GM19043 (cell line): ENCODE data around the gene FCN1.

Experiments
- ATAC-seq: cut with Tn5 transposase; IDR thresholded peaks from one replicate; pipeline ENCODE4 v1.9.1; 2021; ENCODE audit warnings: low read depth; ENCODE audit not compliant: unreplicated experiment

FCN1 gene

DNA sequence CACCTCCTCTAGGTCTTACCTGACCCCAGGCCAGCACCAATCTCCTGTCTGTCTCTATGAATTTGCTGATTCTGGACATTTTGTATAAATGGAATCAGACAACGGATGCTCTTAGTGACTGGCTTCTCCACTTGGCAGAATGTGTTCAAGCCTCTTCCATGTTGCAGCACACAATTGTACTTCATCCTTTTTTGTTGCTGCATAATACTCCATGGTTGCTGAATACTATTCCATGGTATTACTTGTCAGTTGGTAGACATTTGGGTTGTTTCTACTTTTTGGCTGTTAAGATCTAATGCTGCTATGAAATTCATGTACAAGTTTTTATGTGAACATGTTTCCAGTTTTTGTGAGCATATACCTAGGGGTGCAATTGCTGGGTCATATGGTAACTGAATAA lies 34.3 kb upstream of the FCN1 start:
- no peak for ATAC-seq

DNA sequence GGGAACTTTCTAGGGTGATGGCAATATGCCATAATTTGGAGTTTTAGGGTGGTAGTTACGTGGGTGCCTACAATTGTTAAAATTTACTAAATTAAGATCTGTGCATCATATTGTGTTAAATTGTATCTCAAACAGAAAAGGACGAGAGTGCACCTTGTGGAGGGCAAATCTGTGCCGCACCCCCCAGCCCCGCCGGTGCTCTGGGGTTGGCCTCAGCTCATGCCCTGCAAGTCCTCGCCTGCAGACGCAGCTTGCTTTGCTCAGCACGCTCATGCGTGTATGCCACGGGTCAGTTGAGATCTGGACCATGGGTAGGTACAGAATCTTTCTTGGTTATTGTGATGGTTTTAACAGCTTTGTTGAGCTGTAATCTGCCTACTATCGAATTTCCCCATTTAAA lies 33.7 kb upstream of the FCN1 start:
- ATAC-seq, result no peak

DNA sequence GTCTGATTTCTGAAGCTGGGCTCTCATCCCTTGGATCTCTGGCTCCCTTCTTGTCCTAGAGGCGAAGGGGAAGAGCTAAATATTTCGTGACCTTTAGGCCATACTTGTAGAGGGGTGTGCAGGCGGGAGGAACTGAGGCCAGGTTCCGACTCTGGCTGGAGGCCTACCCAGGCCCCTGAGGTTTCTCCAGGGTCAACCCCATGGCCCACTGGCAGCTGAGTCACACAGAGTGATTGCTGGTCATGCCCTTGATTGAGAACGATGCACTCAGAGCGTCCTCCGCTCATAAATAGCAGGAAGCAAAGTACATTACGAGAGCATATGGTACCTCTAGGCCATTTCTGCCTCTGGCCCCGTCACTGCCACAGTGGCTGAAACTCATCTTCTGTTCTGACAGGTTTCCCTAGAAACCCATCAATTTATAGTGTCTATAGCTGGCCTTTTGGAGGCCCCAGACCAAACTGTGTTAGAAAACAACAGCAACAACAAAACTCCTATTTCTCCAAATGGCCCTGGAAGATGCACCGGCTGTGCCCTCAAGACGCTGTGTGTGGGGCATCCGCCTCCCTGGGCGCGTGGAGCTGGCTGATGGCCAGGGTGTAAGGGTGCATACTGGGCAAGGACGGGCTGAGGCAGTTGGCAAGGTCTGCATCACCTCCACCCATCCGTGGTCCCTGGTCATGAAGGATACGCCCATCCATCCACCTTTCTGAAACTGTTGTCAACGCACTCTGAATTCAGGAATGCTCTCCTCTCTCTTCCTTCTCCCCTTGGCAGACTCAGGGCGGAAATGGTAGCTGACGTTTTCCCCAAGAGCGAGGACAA lies 32.9 kb upstream of the FCN1 start:
- ATAC-seq, result no peak

DNA sequence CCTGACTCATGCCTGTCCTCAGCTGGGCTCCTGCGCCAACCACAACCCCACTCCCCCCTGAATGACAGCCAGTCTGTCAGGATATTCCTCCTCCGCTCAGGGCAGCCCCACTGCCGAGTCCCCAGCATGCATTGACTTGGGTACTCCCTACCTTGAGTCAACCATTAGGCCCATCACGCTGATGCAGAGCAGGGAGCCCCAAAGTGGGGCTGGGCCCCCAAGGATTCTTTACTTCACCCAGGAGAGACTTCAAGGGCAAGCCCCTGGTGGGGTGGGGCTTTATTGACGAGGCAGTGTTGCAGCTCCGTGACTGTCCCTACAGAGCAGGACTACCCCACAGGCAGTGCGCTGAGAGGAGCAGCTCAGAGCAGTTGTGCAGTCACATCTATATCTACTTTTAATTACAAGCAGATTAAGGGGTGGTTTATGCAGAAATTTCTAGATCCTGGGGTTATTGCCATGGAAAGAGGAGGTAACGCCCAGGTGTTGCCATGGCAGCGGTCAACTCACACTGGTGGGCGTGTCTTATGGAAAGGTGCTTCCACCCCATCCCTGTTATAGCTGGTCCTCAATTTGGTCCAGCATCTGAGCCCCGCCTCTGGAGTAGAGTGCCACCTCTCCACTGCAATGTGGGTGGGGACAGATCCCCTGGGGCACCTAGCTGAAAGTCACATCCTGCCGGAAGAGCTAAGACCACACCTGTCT lies 32.1 kb upstream of the FCN1 start:
- no peak for ATAC-seq

DNA sequence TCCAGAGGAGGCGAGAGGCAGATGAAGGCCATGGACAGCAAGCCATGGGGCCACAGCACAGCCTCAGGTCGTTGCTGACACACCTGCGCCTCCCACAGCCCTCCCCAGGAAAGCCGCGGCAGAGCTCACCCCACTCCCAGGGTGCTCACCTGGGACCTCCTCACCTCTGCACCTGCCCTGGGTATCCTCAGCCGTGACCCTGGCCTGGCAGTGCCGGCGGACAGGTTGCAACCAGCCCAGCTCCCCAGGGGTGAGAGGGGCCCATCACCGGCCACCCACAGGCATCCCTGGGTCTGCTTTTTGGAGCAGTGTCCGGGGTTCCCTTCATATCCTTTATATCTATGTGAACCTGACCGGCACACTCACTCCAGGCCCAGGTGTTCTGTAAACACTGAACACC lies 30.4 kb upstream of the FCN1 start:
- ATAC-seq, result no peak

DNA sequence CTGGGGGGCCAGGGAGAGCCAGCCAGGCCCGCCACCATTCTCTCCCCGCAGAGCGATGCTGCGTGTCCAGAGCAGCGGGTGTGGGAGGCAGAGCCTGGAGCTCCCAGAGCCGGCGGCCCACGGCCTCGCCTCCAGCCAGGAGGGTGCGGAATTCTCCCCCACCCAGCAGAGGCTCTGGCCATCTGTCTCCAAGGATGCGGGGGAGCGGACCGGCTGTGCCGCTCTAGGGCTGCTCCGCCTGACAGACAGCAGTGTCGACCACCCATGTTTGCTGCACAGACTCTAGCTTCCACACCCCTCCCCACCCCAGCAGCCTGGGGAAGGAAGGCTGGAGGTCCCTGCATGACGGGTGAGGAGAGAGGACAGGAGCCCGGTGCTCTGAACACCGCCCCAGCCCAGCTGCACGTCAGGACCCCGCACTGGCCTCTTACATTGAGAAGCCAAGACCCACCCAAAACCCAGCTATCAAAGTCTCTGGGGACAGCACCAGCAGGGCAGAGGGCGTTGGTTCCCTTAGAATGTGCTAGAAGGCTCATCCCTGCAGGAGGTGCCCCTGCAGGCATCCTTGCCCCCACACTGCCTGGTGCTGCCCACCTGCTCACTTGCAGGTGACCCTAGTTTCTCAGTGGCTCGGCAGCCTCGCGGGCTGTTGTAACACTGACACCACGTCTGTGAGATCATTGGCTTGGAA lies 29.7 kb upstream of the FCN1 start:
- ATAC-seq, result no peak

DNA sequence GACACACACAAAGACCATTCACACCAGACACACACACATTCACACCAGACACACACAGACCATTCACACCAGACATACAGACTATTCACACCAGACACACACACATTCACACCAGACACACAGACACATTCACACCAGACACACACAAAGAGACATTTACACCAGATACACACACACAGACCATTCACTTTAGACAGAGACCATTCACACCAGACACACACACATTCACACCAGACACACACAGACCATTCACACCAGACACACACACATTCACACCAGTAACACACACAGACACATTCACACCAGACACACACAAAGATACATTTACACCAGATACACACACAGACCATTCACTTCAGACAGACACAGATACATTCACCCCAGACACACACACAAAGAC lies 29.0 kb upstream of the FCN1 start:
- no peak for ATAC-seq

DNA sequence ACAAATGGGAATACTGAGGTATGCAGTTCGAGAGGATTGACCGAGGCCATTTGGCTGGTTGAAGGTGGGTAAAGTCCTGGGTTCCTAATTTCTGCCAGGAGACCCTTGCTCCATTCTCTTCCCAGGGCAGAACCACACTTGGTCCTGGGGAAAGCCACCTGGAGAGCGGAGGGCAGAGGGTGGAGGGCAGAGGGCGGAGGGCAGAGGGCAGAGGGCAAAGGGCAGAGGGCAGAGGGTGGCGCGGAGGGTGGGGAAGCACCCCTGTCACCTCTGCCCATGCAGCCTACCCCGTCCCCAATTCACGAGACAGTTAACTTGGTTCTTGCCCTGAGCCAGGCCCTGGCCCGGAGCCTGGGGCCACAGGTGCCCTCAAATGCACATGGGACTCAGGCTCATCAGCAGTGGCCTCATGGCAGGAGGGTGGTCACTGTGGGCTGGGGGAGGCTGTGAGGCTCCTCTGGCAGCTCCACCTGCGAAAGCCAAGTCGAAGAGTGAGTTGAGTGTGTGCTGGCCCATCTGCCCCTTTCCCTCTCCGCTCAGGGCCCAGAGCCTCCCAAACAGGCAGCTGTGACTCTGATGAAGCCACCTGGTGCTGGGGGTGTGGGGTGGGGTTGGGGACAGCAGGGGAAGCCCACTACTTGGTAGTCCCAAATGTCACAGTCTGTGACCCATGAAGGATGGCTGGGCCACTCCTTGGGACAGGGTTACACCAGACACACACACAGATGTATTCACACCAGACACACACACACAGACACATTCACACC lies 28.0 kb upstream of the FCN1 start:
- ATAC-seq, result no peak

DNA sequence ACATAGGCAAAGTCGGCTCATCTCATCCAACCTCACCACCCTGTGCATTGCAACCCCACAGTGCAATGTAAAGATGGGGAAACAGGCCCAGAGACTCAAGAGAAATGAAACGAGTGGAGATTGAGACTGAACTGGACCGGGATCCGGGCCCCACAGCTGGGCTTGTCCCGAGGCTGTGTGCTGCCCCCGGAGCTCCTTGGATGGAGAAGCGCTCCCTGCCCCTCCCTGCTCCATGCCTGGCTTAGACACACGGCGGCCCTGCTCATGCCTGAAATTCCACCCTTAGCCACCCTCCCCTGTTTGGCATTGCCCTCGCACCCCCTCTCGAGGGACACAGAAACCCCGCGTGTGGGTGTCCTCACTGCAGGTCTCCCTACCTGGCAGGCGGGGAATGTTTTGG lies 27.2 kb upstream of the FCN1 start:
- no peak for ATAC-seq

DNA sequence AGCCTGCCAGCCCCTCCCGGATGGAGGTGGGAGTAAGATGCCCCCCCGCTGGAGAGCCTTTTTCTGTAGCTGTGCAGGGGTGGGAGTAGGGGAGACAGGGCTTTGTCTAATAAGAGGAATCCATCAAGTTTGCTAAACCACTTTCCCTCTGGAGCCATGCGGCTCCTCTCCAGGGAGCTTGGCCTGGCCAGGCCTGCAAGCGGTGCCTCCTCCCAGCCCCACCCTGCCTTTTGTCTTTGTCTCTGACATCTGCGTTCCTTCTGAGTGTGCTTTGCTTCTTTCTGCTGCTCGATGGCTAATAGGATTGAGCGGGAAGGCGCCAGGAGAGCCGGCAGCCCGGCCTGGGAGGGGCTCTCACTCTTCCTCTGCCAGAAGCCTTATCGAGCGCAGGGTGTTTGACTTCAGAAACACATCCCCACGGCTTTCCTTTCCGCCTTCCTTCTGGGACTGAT lies 26.7 kb upstream of the FCN1 start:
- no peak for ATAC-seq

DNA sequence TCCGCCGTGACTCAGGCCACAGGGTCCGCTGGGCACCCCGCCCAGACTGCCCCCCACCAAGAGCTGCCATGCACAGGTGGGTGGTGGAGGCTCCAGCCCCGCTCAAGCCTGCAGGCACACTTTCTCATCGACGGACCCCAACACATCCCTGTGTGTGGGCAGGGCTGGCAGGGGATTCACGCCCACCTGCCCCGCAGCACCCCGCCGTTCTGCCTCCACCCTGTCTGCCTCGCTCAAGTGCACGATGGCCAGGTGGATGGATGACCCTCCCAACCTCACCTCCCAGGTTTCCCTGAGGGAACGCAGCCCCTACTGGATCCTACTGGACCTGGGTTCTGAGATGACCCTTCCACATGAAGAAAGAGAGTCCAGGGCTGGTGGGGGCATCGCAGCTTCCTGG lies 26.1 kb upstream of the FCN1 start:
- ATAC-seq, result no peak

DNA sequence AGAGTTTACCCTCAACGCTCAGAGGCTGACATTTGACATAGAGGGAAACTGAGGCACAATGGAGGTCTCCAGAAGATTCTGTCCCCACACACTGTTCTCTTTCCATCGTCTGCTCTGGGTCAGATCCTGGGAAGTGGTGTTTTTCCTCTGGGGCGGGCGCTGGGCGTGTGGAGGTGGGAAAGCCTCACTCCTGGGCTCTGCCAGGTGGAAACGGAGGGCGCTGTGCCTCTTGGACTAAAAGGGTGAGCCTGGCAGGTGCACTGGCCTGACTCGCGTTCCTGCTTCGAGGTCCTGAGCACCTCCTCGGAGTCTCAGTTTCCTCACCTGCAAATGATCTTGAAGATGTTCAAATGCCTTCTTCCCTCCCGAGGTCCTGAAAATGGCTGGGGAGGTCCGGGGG lies 25.7 kb upstream of the FCN1 start:
- no peak for ATAC-seq

DNA sequence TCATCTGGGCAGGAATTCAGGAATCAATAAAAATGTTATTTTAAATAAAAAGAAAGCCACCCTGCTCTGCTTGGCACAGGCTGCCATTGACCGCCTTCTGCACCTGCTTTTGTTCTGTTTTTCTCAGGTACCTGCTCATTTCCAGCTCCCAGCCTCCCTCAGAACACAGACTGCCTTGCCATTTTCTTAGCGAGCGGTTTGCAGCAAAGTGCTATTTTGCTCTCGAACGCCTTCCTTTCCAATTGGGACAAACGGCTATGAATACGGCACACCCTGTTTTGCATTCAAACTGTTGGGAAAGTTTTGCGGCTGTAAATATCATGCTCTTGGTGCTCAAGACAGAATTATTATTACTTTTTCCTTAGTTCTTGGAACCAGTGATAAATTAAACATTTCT lies 25.1 kb upstream of the FCN1 start:
- no peak for ATAC-seq

DNA sequence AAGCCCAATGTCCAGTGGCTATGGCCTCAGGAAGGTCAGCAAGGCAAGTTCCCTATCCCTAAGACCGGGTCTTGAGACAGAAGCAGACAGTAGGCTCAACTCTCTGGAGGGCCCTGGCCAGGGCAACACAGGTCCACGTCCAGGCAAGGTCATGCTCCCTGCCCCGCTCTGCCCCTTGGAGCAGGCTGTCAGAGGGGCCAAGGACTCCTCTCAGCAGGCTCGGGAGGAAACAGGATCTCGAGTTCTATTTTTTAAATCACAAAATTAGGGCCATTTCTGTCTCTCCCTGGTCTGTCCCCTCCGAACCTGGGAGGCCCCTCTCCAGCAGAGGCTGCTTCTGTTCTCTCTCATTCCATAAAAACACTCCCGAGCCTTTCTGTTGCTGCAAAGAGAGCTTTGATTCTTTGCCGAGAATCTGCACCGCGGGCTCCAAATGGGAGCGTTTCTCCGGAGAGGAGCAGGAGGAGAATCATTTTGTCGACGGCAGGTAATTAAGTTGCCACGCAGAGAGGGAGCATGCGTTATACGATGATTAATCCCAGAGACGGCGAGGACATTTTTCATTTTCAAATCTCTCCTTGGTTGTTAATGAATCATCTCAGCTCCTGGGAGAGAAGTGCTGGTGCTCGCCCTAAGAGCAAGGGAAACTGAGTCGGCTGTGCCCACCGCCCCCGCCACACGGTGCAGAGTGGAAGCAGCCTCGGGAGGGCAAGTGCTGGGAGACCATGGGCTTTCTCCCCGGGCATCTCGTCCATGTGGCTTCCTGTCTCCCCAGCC lies 24.5 kb upstream of the FCN1 start:
- no peak for ATAC-seq

DNA sequence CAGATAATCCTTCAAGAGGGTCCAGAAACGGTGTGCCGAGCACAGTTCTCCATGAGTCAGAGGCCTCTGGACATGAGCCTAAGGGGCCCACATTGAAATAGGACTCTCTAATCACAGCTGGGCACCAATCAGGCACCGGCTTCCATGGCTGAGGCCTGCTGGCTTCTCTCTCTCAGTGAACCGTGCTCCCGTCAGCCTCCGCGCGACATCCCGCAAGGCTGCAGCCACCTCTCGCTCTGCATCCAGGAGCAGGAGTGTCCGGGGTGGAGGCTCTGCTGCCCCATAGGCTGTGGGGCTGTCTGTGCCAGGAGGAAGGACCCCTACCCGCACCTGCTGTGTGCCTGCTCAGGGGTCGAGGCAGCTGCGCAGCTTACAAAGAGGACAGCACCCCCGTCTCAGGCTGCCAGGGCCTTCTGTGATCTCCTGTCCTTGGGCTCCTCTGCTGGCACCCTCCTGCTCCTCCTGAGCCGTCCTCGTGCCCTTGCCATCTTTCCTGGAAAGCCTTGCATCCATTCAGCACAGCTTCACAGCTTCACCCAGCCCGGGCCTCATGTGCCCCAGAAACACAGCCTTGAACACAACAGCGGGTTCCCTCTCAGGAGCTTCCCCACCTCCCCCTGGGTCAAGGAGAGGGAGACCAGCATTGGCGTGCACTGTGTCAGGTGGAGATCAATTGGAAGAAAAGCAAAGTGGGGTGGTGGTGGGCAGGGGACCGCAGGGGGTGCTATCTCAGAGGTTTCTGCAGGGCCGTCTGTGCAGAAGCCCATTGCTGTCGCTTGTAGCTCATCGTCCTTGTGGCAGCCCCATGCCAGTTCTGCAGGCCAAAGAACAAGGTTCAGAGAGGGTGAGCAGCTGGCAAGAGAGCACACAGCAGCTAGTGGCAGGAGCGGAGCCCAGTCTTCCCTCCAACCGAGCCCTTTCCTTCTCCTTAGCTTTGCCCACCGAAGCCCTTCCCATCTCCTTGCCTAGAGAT lies 22.8 kb upstream of the FCN1 start:
- no peak for ATAC-seq

DNA sequence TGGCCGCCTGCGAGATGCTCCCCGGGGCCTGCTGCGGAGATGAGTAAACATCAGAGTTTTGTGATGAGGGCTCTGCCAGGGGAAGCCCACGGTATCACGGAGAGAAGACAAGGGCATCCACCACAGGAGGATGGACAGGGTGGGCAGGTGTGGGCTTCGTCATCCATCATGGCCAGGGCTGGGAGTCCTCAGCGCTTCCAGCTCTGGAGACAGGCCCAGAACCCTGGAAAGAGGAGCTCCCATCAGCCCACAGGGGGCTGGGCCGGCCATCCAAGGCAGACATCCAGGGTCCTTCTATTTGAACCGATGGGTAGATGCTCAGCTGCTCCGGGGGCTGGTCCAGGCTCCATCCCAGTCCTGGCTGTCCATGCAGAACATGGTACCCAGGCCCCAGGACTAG lies 22.1 kb upstream of the FCN1 start:
- no peak for ATAC-seq

DNA sequence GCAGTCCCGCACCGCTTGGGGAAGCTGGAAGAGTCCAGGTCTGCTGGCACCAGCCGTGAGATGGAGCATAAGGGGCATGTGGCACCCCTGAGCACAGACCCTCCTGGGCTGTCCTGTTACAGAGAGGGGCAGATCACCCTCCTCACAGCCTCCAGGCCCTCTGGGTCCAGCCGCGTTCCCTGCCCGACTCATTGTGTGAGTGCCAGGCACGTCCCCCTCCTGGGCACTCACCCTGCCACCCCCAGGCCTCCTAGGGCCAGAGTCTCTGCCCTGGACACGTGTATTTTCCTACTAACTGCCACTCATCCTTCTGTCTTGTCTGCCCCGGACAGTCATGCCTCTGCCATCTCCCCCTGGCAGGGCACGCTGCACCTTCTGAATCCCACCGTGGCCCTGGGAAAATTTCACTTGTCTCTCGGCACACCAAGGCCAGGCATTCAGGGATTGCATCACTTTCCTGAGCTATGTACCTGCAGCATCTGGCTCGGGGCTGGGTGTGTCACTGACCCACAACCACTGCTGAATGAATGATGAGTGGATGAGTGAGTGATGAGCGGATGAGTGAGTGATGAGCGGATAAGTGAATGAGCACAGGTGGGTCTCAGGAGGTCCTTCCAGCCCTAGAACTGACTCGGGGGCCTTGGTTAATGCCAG lies 21.5 kb upstream of the FCN1 start:
- ATAC-seq, result no peak

DNA sequence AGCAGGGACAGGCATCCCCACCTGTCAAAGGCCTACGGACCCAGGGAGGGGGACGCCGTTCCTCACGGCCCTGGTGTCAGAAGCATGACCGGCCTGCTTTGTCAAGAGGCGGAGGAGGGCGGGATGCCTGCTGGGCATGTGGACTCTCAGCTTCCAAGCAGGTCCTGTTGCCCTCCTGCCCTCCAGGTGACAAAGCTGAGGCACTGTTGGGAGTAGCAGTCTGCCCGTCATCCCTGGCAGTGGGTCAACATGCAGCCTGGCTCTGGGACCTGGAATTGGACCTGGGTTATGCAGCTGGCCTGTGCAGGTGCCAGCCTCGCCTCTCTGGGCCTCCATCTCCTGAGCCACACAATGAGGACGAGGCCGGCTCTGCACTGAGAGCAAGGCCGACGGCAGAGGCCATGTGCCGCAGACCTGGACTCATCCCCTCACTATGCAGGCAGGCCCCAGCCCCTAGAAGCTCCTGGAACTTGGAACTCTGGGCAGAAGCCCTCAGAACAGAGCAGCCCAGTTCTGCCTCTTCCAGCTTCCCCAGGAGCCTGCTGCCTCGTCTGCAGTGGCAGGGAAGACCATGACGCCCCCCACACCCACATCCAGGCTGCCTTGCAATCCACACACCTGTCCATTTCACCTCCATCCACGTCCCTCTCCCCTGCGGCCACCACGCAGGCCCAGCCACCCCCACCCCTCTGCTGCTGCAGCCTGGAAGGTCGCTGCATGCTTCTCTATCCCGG lies 20.8 kb upstream of the FCN1 start:
- no peak for ATAC-seq
